Type B pancreatic cell (in vitro differentiated cells): Measurements from ENCODE around the gene ARL6IP5. TPM values are rescaled to one million over a fixed set of nuclear protein-coding genes. Genes with fewer than 3 reads are reported as not detected.

ENCODE experiments used
- DNase-seq: peaks from one replicate; pipeline ENCODE4 v3.0.0; 2021; ENCODE audit warnings: mixed read lengths; ENCODE audit not compliant: unreplicated experiment; ENCODE audit errors: extremely low spot score
- H3K27ac Mint-ChIP-seq: 2 replicates; pipeline ENCODE4 v1.8.0; 2021; ENCODE audit warnings: mild to moderate bottlenecking, mixed read lengths
- H3K27me3 Mint-ChIP-seq: 2 replicates; pipeline ENCODE4 v1.8.0; 2021; ENCODE audit warnings: mixed read lengths
- H3K36me3 Mint-ChIP-seq: 2 replicates; pipeline ENCODE4 v1.8.0; 2021; ENCODE audit warnings: mixed read lengths
- H3K4me1 Mint-ChIP-seq: one replicate; pipeline ENCODE4 v1.8.0; 2021; ENCODE audit warnings: mixed read lengths; ENCODE audit not compliant: unreplicated experiment
- H3K4me3 Mint-ChIP-seq: 2 replicates; pipeline ENCODE4 v1.8.0; 2021; ENCODE audit warnings: mild to moderate bottlenecking, mixed read lengths
- H3K9me3 Mint-ChIP-seq: 2 replicates; pipeline ENCODE4 v1.8.0; 2021; ENCODE audit warnings: mixed read lengths
- microRNA-seq: library from miRNA; unstranded; fragments of <30 nt; microRNA quantifications from one replicate; pipeline ENCODE4, GENCODE V29; 2020
- total RNA-seq: library from RNA; stranded (reverse); gene quantifications from 2 replicates; pipeline ENCODE4 v1.2.1, GENCODE V29; 2021; ENCODE audit warnings: low replicate concordance
- TF ChIP-seq, protein P1 (sequence below): fragments of 200-600 bp; sonication (generic); conservative IDR thresholded peaks from 2 replicates; pipeline ENCODE4 v1.5.0; 2021; ENCODE audit warnings: antibody characterized with exemption, mild to moderate bottlenecking

Gene ARL6IP5
- total RNA-seq, 1 donor from 2014 or later: 49.2 TPM

GRCh38 chr3:69144631-69145245, 60.0 kb downstream of the ARL6IP5 start:
- H3K4me1 Mint-ChIP-seq: peaks cover 29% of the 10 kb centered on the region
- no peak for DNase-seq

DNA sequence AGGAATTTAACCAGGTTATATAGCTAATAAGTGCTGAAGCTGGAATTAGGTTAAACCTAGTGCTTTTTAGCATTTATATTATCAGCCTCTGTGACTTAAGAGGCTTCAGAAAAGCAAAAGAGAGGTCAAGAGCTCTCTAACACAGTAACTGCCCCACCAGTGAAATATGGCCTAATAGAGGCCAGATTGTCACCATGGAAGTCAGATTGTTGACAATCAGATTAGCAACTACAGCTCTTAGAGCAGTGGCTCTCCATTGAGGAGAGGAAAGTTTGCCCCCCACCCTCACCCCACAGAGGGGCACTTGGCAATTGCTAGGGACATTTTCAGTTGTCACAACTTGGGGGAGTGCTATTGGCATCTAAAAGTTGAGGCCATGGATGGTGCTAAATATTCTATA, 61.0 kb downstream of the ARL6IP5 start:
- H3K27ac Mint-ChIP-seq: no peak overlapping the region
- TF ChIP-seq, protein P1, sequence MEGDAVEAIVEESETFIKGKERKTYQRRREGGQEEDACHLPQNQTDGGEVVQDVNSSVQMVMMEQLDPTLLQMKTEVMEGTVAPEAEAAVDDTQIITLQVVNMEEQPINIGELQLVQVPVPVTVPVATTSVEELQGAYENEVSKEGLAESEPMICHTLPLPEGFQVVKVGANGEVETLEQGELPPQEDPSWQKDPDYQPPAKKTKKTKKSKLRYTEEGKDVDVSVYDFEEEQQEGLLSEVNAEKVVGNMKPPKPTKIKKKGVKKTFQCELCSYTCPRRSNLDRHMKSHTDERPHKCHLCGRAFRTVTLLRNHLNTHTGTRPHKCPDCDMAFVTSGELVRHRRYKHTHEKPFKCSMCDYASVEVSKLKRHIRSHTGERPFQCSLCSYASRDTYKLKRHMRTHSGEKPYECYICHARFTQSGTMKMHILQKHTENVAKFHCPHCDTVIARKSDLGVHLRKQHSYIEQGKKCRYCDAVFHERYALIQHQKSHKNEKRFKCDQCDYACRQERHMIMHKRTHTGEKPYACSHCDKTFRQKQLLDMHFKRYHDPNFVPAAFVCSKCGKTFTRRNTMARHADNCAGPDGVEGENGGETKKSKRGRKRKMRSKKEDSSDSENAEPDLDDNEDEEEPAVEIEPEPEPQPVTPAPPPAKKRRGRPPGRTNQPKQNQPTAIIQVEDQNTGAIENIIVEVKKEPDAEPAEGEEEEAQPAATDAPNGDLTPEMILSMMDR: no peak
- H3K9me3 Mint-ChIP-seq: no peaks in the 10 kb centered on the region
- H3K4me1 Mint-ChIP-seq: peaks cover 29% of the 10 kb centered on the region
- no peaks in the 10 kb centered on the region for H3K27me3 Mint-ChIP-seq
- no peaks in the 10 kb centered on the region for H3K36me3 Mint-ChIP-seq
- H3K4me3 Mint-ChIP-seq: no peak overlapping the region
- no peak for DNase-seq

More at GRCh38 chr3:69144631-69145245, 60.0 kb downstream of the ARL6IP5 start:
- Mint-ChIP-seq H3K27ac (no peak overlapping the region), H3K27me3 (no peaks in the 10 kb centered on the region), H3K9me3 (no peaks in the 10 kb centered on the region), H3K4me3 (no peak overlapping the region), H3K36me3 (no peaks in the 10 kb centered on the region)
- TF ChIP-seq, protein P1: no peak

GRCh38 chr3:69149586-69149985, 64.8 kb downstream of the ARL6IP5 start:
- H3K9me3 Mint-ChIP-seq: no peaks in the 10 kb centered on the region
- H3K4me3 Mint-ChIP-seq: no peak overlapping the region
- H3K27me3 Mint-ChIP-seq: peaks cover 3% of the 10 kb centered on the region
- TF ChIP-seq, protein P1: no peak
- H3K36me3 Mint-ChIP-seq: no peaks in the 10 kb centered on the region
- no peak for DNase-seq
- no peak overlapping the region for H3K27ac Mint-ChIP-seq
- peaks cover 6% of the 10 kb centered on the region for H3K4me1 Mint-ChIP-seq

Small RNA genes within 50 kb of the gene (microRNA-seq; reads per million reads assigned to microRNA genes)
- not detected for gene MIR3136

Other genes with a start within 250 kb of the ARL6IP5 start
- 0.31 and 0.63 TPM in 2 replicates for gene TAFA4, start 152.4 kb upstream of the ARL6IP5 start, total RNA-seq
- gene EOGT, start 71.3 kb upstream of the ARL6IP5 start, total RNA-seq: 4.5 and 8.4 TPM in 2 replicates
- gene TMF1, start 32.6 kb upstream of the ARL6IP5 start, total RNA-seq: 34.6 and 47.6 TPM in 2 replicates
- gene UBA3, start 4.6 kb upstream of the ARL6IP5 start, total RNA-seq: 55.4 and 68.5 TPM in 2 replicates
- 0.12 TPM in 1 of 2 replicates, not detected in the other for gene LMOD3, start 37.7 kb downstream of the ARL6IP5 start, total RNA-seq